Subcutaneous adipose tissue (tissue), 4 donors: Measurements from ENCODE around the gene FAM32A. TPM values are rescaled to one million over a fixed set of nuclear protein-coding genes. Genes with fewer than 3 reads are reported as not detected.

Experiments used
- CTCF ChIP-seq: fragments of 450-650 bp; IDR thresholded peaks from one replicate; pipeline ENCODE4 v1.5.1; 2016; ENCODE audit warnings: low read depth, mild to moderate bottlenecking, control low read depth, antibody characterized with exemption, moderate library complexity
- small RNA-seq: library from RNA; depleted of rRNA; stranded (forward); fragments of <200 nt; gene quantifications from one replicate; pipeline ENCODE3, GENCODE V24; 2016
- total RNA-seq, 4 donors: library from RNA; depleted of rRNA; stranded (reverse); fragments of >200 nt; gene quantifications; one replicate each; pipeline ENCODE4 v1.1.0, GENCODE V29; 2016

Gene FAM32A
- total RNA-seq, 4 donors from 2014 or later = 65.7 to 78.6 (median 77.6) TPM

GRCh38 chr19:16233836-16234551 is 48.8 kb downstream of the FAM32A start:
- TF ChIP-seq CTCF = no peak

GRCh38 chr19:16234552-16235445 is 49.6 kb downstream of the FAM32A start:
- no peak for TF ChIP-seq CTCF

- TF ChIP-seq CTCF = no peak
Observed at GRCh38 chr19:16235811-16236652, 50.8 kb downstream of the FAM32A start.

Small RNA genes lying within 50 kb of the gene (small RNA-seq; reads per million reads assigned to genes)
- not detected for gene RF00017

Other genes with a start within 250 kb of the FAM32A start
- not detected for gene OR10H4, start 236.4 kb upstream of the FAM32A start, total RNA-seq
- 100 to 1,000 TPM; 229 to 393 (median 299) TPM for gene TPM4, start 108.9 kb upstream of the FAM32A start, total RNA-seq
- 10 to 100 TPM; 31.3 to 59.7 (median 35.6) TPM for gene RAB8A, start 73.5 kb upstream of the FAM32A start, total RNA-seq
- 1 to 10 TPM in 2 of 4 donors, under 1 TPM in 2; 0.38 to 1.5 (median 0.82) TPM for gene HSH2D, start 41.7 kb upstream of the FAM32A start, total RNA-seq
- not detected for gene CIB3, start 11.9 kb upstream of the FAM32A start, total RNA-seq
- gene AP1M1, start 12.5 kb downstream of the FAM32A start, total RNA-seq = 100 to 1,000 TPM in 1 of 4 donors, 10 to 100 TPM in 3; 84.9 to 108 (median 88.4) TPM
- 10 to 100 TPM; 17.8 to 70.6 (median 27.9) TPM for gene KLF2, start 139.4 kb downstream of the FAM32A start, total RNA-seq